ENCODE data around the gene COX8C.
"Not testable (repeated sequence)": the region's sequence is repeated elsewhere in the genome, so short reads cannot be mapped to it uniquely, and the experiment has no call there.

The COX8C gene

DNA sequence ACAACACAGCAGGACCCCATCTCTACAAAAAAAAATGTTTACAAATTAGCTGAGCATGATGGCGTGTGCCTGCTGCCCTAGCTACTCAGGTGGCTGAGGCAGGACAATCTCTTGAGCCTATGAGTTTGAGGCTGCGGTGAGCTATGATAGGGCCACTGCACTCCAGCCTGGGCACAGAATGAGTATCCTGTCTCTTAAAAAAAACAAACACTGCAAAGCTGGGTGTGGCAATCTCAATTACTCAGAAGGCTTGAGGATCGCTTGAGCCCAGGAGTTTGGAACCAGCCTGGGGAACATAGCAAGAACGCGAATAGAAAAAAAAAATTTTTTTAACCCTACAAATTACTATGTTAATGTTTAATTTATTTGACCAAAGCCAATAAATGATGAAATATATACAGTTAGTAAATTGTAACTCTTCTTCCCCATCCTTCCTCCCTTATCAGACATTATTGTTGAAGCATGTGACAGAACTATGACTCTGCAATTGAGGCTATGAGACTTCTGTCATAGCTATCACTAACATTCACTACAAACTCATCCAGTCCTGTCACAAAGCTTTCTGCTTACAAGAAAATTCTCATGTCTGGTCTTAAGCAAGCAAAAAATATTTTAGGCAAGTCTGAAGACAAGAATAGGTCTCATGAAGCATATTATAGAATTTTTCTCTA is 23.9 kb upstream of the COX8C start:
- DNase-seq = no peak

DNA sequence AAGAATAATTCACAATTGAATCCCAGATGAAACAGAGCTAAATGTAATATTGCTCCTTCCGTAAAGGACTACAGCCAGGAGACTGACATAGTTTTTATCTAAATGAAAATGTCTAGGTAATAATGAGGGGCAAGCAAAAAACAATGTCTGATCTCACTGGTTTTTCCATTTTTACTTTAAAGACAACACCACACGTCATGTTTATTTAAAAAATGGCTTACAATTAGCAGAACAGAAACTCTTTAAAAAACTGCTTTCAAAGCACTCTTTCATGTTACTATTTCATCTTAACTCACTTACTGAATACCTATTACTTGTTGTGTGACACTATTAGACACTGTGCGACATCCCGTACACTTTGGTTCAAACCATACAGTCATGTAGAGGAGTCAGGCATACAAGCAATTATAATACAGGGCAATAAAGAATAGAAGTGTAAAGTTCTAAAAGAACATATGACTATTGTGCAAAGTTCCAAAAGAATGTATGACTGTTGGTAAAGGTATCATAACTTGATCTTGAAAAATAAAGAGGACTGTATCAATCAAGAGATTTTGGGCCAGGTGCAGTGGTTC is 23.3 kb upstream of the COX8C start:
- no peak for DNase-seq

DNA sequence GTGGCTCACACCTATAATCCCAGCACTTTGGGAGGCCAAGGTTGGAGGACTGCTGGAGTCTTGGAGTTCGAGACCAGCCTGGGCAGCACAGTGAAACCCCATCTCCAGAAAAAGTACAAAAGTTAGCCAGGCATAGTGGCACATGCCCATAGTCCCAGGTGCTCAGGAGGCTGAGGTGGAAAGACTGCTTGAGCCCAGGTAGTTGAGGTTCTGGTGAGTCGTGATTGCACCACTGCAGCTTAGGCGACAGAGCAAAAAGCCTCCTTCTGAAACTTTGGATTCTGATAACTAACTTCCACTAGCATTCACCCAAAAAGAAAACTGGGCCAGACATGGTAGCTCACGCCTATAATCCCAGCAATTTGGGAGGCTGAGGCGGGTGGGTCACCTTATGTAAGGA is 20.8 kb upstream of the COX8C start:
- no peak for DNase-seq

- no peak for DNase-seq
Measured at GRCh38 chr14:93328546-93328945, 18.4 kb upstream of the COX8C start.

- no peak for DNase-seq
Measured at GRCh38 chr14:93329965-93330608, 16.9 kb upstream of the COX8C start.

- DNase-seq = no peak
Measured at GRCh38 chr14:93330609-93331000, 16.4 kb upstream of the COX8C start.

- DNase-seq = no peak
Measured at GRCh38 chr14:93331002-93331727, 15.8 kb upstream of the COX8C start.

DNA sequence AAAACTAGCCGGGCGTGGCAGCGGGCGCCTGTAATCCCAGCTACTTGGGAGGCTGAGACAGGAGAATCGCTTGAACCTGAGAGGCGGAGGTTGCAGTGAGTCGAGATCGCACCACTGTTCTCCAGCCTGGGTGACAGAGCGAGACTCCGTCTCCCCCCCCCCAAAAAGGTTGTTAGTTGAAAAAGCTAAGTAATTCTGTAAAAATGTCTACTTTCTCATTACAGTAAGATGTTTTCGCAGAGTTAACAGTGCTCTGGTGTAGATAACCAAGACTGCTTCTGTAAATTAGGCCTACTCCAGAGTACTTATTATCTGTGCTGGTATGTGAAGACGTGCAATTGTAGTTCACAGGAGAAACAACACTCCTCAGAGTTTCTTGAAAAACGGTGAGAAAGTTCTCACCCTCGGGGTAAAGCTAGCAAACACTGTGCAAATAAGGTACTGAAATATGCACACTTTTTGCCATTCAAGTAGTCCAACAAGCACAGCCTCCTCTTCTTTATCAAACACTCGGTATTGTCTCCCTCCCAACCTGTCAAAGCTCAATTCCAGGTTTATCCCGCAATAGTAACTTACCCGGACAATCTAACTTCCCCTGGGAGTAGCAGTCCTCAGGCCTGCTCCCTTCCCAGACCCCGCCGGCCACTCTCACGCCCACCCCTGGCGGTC is 15.1 kb upstream of the COX8C start:
- DNase-seq = no peak

DNA sequence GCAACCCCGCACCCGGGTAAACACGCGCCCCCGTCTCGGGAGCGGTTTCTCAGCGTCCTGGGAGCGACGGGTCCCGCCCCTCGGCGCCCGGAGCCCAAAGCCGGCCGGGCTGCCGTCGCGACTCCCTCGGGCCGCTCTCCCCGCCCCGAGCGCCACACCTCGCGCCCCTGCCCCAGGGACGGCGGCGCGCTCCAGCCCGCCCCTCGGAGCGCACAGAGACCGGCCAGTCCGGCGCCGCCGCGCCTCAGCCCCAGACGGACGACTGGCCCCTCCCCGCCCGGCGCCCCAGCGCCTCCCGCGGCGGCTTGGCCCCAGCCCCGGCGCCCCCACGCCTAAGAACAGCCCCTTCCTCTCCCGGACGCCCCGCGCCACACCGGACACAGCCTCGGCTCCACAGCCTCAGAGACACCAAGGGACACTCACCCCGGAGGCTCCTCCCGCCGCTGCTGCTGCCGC is 14.6 kb upstream of the COX8C start:
- no peak for DNase-seq

DNA sequence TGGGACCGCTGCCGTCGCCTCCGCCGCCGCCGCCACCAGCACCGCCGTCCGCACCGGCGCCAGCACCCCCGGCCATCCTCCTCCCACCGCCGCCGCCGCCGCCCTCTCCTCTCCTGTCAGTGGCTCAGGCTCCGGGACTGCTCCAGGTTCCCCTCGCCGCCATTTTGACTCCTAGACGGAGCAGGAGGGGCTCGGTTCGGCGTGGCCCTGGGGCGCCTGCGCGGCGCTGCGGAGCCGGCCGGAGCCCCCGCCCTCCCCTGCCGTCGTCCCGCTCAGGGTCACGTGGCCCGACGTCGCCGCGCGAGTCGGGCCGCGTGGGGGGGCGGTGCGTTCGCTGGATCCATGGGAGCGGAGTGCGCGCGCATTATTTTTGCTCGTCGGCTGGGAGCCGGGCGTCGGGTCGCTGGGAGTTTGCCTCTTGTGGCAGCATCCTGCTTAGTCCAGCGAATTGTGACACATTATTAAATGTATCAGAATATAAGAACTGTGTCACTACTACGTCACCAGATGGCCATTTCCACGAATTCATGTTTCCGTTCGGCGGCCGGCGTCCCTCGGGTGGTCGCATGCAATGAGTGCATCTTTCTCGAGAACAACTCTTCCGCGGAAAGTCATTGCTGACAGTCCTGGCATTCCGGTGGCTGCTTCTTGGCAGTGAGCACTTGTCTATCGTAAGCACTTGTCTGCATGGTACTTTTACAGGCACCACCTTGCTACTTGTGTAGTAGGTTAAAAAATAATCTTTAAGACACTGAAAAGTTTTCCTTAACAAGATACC is 13.9 kb upstream of the COX8C start, which contains the start of gene BTBD7:
Gene BTBD7, minus strand, starts transcription at position 184 of the 778 bp plus-strand sequence. CDS start 36,985 bp downstream, outside the sequence.
- peak; percentile 76 for DNase-seq

DNA sequence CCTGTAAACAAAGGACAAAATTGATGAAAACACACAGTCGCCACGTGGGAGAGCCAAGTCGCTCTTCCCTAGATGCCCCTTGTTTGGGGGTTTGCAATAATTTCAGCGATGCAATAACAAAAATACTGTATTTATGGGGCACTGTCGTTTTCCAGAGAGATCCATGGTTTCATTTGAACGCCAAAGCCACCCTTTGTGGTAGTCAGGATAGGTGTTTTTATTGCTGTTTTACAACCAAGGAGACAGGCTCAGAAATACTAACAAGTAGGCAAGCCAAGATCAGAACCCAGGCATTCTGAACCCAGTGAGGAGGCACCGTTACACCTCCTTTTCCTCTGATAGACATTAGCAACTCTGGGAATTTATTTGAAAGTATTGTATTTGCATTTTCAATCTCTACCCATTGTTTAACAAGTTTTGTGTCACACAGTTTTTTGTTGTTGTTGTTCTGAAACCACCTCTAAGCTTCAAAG is 13.3 kb upstream of the COX8C start:
- no peak for DNase-seq

DNA sequence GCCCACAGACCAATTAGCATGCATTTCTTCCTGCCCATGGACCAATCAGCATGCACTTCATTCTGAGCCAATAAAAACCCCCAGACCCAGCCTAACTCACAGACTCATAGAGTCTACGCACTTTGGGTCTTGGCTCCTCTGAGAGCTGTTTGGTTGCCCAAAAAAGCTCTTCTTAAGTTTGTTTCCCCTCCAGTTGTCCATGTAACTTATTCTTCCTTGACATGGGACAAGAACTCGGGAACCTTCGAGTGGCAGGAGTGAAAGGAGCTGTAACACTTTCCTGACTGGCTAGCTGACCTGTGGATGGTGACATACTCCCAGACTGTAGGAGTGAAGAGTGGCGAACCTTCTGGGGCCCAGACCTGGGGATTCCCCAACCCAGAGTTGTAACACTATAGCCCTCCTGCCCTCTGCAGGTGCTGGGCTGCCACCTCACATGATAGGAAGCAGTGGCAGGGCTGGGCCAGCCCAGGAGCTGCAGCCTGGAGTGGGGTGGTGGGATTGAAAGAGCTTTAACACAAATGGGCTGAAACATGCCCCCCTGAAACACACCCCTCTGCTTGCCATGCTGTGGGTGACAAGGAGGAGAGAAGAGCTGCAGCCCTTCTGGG is 9.7 kb upstream of the COX8C start:
- DNase-seq = no peak

DNA sequence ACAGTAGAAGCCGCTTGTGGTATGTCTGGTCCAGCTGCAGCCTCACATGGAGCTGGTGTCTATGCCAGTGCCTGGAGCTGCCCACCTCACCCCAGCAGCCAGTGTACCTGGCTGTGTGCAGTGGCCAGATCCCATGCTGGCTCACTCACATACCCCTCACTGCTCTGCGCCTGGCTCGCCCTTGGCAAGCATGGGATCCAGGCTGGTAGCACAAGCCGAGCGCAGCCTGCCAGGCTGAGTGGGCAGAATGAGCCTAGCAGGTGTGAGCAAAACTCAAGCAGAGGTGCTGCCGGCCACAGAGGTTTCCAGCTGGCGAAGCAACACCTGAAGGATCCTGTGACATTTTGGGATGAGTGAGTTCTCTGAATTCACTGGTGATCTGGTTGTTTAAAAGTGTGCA is 9.1 kb upstream of the COX8C start:
- no peak for DNase-seq

DNA sequence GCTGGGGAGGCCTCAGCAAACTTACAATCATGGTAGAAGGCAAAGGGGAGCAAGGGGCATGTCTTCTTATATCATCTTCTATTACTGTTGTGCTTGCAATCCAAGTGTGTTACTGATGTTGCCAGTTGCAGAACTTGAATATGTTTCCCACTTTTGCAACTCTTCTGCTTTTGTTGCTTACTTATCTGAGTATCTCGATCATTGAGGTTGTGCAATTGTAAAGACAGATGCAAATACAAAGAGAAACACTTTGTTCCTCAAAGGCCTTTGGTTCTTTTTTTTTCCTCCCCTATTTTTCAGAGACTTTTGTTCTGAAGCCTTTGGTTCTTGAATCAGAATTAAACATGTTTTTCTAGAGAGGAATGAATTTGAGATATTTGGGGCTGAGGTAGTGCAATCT is 3.7 kb upstream of the COX8C start:
- no peak for DNase-seq

DNA sequence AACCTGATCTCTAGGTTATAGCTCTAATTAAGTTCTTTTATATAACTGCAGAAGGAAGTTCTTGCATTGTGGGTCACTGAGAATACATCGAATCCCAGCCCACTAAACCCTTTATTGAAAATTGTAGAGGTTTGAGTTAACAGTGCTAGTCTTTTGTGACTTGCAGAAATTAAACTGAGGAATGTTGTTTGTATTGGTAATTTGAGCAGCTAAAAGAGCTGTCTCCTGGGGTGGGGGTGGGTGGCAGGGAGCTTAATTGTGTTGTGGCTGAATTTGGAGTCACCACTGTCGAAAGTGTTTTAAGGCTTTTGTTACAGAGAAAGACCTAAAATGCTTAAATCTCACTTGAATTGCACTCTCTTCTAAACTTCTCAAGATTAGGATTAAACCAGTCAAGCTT is 3.2 kb upstream of the COX8C start:
- DNase-seq = no peak

DNA sequence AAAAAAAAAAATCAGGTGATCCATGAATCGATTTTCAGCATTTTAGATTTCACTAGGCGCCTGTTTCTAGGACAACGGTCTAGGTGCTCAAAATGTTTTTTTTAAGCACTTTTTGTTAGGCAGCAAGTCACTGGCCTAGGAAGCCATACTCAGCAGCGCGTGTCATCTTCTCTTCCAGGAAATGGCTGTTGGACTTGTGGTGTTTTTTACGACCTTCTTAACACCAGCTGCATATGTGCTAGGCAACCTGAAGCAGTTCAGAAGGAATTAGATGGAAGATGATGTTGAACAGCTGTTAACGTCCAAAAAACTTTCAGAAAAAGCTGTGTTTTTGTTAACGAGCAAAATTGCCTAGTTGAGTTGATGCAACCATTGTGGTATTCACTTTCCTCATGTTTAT is 868 bp downstream of the COX8C start:
- DNase-seq = no peak

DNA sequence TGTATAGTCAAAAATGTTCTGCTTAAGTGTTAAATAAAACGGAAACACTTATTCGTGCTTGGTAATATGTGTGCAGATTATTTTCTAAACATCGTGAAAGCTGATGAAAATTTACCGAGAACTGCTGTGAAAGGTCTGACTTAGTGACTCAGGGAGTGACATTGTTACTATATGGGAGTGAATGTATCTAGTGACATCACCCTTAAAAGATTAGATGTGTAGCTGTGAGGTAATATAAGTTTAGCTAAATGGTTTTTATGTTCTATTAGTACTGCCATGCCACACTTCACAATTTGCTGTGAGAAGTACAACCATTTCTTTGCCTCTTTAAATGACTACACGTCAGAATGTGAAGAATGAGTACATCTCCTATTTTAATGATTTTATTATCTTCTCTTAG is 1.3 kb downstream of the COX8C start:
- DNase-seq = no peak

GRCh38 chr14:93354873-93355272 is 7.9 kb downstream of the COX8C start:
- DNase-seq = not testable (repeated sequence)

GRCh38 chr14:93368996-93369712 is 22.2 kb downstream of the COX8C start:
- DNase-seq = no peak

- no peak for DNase-seq
Measured at GRCh38 chr14:93369713-93370266, 22.8 kb downstream of the COX8C start.

Measured in SHP77 treated with DMSO at 0.1 percent for 48 hours (cell line).